ENCODE results near the gene PLA2G12B.
"Not testable (repeated sequence)": the region's sequence is repeated elsewhere in the genome, so short reads cannot be mapped to it uniquely, and the experiment has no call there.

The PLA2G12B gene, protein sequence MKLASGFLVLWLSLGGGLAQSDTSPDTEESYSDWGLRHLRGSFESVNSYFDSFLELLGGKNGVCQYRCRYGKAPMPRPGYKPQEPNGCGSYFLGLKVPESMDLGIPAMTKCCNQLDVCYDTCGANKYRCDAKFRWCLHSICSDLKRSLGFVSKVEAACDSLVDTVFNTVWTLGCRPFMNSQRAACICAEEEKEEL

DNA sequence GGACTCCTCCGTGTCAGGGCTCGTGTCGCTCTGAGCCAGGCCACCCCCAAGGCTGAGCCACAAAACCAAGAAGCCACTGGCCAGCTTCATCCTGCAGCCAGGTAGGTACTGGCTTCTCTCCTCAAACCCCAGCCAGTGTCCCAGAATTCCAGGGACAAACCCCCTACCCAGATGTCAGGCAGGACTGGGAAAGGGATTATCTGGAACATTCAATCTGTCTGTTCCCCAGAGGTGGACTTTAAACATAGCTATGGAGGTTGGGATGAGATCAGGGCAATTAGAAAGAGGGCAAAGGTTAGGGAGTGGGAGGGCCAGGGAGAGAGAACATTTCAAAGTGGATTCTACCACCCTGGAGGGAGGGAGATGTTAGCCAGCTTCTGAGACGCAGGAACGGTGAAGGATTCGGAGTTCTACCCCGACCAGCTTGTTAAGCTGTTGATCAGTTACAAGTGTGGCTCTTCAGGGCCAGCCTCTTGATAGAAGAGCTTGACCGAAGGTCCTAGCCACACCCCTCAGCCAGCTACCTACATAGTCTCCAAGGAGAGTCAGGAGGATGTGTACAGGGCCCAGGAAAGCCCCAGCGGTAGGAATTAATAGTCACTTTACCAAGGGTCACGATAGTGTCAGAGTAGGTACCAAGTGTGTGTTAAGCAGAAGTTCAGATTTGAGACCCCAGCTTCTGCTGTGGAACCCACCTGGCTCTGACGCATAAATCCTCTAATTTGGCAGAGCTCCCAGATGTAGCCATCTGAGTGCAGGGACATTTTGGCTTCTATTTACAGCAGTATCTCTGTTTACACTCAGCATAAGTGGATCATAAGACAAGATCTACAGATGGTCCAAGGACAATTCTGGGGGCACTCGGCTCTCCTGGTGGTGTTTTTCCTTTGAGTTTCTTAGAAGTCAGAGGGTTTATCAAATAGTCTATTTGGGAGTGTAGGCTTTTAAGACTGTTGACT is at the start of gene PLA2G12B:
Gene PLA2G12B, minus strand, starts transcription at position 211 of the 959 bp plus-strand sequence. Its CDS starts 121 bp downstream, at position 90.
- no peaks in the 10 kb centered on the region for H3K36me3 ChIP-seq
- TF ChIP-seq, protein P1, sequence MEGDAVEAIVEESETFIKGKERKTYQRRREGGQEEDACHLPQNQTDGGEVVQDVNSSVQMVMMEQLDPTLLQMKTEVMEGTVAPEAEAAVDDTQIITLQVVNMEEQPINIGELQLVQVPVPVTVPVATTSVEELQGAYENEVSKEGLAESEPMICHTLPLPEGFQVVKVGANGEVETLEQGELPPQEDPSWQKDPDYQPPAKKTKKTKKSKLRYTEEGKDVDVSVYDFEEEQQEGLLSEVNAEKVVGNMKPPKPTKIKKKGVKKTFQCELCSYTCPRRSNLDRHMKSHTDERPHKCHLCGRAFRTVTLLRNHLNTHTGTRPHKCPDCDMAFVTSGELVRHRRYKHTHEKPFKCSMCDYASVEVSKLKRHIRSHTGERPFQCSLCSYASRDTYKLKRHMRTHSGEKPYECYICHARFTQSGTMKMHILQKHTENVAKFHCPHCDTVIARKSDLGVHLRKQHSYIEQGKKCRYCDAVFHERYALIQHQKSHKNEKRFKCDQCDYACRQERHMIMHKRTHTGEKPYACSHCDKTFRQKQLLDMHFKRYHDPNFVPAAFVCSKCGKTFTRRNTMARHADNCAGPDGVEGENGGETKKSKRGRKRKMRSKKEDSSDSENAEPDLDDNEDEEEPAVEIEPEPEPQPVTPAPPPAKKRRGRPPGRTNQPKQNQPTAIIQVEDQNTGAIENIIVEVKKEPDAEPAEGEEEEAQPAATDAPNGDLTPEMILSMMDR (IDR thresholded peaks at IDR 0.05; ENCODE audit: low read depth, low read length): no peak

DNA sequence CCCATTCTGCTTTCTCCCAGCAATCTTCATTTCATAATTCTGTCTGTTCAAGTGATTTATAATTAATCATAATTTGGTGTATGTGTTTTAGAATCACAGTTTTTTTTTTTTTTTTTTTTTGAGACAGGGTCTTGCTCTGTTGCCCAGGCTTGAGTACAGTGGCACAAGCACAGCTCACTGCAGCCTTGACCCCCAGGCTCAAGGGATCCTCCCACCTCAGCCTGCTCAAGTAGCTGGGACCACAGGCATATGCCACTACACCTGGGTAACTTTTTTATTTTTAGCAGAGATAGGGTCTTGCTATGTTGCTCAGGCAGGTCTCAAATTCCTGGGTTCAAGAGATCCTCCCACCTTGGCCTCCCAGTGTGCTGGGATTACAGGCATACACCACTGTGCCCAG is 49.2 kb upstream of the PLA2G12B start:
- H3K4me3 ChIP-seq (ENCODE audit: low read depth, low read length): no peak overlapping the region
- H3K9me3 ChIP-seq (ENCODE audit: severe bottlenecking): no peaks in the 10 kb centered on the region
- TF ChIP-seq, protein P1 (IDR thresholded peaks at IDR 0.05; ENCODE audit: low read depth, low read length): no peak
- no peak overlapping the region for H3K27ac ChIP-seq
- no peak for DNase-seq
- no peaks in the 10 kb centered on the region for H3K36me3 ChIP-seq
- no peaks in the 10 kb centered on the region for H3K27me3 ChIP-seq (ENCODE audit: insufficient read depth, low read depth, severe bottlenecking)

More for the DNA sequence above, at the start of gene PLA2G12B:
- no peaks in the 10 kb centered on the region for H3K27me3 ChIP-seq (ENCODE audit: insufficient read depth, low read depth, severe bottlenecking)
- H3K27ac ChIP-seq: no peak within 1 kb of the TSS
- H3K9me3 ChIP-seq (ENCODE audit: severe bottlenecking): no peaks in the 10 kb centered on the region
- no peak within 1 kb of the TSS for H3K4me3 ChIP-seq (ENCODE audit: low read depth, low read length)
- DNase-seq: no peak

DNA sequence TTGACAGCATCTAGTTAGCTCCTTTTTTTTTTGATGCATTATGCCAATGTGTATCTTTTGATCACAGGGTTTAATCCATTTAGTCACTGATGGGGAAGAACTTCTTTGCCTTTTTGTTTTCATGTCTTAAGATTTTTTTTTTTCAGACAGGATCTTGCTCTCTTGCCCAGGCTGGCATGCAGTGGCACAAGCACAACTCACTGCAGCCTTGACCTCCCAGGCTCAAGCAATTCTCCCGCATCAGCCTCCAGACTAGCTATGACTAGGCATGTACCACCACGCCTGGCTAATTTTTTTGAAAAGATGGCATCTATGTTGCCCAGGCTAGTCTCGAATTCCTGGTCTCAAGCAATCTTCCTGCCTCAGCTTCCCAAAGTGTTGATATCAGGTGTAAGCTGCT is 46.4 kb upstream of the PLA2G12B start:
- no peak overlapping the region for H3K27ac ChIP-seq
- no peaks in the 10 kb centered on the region for H3K36me3 ChIP-seq
- H3K27me3 ChIP-seq (ENCODE audit: insufficient read depth, low read depth, severe bottlenecking): no peaks in the 10 kb centered on the region
- peaks cover 6% of the 10 kb centered on the region for H3K9me3 ChIP-seq (ENCODE audit: severe bottlenecking)
- no peak overlapping the region for H3K4me3 ChIP-seq (ENCODE audit: low read depth, low read length)
- DNase-seq: no peak
- TF ChIP-seq, protein P1 (IDR thresholded peaks at IDR 0.05; ENCODE audit: low read depth, low read length): no peak

DNA sequence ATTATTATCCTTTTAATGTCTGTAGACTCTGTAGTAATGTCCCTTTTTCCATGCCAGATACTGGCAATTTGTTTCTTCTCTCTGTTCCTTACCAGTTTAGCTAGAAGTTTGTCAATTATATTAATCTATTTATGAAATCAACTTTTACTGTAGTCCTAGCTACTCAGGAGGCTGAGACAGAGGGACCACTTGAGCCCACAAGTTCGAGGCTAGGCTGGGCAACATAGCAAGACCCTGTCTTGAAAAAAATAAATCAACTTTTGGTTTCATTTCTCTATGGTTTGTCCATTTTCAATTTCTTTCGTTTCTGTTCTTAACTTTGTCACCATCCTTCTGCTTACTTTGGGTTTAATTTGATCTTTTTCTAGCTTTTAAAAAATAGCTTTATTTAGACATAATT is 42.5 kb upstream of the PLA2G12B start:
- TF ChIP-seq, protein P1 (IDR thresholded peaks at IDR 0.05; ENCODE audit: low read depth, low read length): no peak
- no peaks in the 10 kb centered on the region for H3K27me3 ChIP-seq (ENCODE audit: insufficient read depth, low read depth, severe bottlenecking)
- DNase-seq: no peak
- no peak overlapping the region for H3K27ac ChIP-seq
- H3K36me3 ChIP-seq: no peaks in the 10 kb centered on the region
- H3K4me3 ChIP-seq (ENCODE audit: low read depth, low read length): no peak overlapping the region
- peaks cover 6% of the 10 kb centered on the region for H3K9me3 ChIP-seq (ENCODE audit: severe bottlenecking)

DNA sequence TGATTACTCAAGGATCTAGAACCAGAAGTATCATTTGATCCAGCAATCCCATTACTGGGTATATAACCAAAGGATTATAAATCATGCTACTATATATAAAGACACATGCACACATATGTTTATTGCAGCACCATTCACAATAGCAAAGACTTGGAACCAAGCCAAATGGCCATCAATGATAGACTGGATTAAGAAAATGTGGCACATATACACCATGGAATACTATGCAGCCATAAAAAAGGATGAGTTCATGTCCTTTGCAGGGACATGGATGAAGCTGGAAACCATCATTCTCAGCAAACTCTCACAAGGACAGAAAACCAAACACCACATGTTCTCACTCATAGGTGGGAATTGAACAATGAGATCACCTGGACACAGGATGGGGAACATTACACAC is 40.9 kb upstream of the PLA2G12B start:
- not testable (repeated sequence) for H3K27ac ChIP-seq; H3K4me3 ChIP-seq (ENCODE audit: low read depth, low read length); H3K27me3 ChIP-seq (ENCODE audit: insufficient read depth, low read depth, severe bottlenecking); H3K36me3 ChIP-seq; H3K9me3 ChIP-seq (ENCODE audit: severe bottlenecking); DNase-seq

DNA sequence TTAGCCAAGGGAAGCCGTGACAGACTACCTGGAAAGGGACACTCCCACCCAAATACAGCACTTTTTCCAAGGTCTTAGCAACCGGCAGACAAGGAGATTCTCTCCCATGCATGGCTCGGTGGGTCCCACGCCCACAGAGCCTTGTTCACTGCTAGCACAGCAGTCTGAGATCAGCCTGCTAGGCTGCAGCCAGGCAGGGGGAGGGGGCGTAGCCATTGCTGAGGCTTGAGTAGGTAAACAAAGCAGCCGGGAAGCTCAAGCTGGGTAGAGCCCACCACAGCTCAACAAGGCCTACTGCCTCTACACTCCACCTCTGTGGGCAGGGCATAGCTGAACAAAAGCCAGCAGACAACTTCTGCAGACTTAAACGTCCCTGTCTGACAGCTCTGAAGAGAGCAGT is 35.2 kb upstream of the PLA2G12B start:
- not testable (repeated sequence) for H3K4me3 ChIP-seq (ENCODE audit: low read depth, low read length); H3K27me3 ChIP-seq (ENCODE audit: insufficient read depth, low read depth, severe bottlenecking); H3K36me3 ChIP-seq; DNase-seq; H3K27ac ChIP-seq; H3K9me3 ChIP-seq (ENCODE audit: severe bottlenecking)

DNA sequence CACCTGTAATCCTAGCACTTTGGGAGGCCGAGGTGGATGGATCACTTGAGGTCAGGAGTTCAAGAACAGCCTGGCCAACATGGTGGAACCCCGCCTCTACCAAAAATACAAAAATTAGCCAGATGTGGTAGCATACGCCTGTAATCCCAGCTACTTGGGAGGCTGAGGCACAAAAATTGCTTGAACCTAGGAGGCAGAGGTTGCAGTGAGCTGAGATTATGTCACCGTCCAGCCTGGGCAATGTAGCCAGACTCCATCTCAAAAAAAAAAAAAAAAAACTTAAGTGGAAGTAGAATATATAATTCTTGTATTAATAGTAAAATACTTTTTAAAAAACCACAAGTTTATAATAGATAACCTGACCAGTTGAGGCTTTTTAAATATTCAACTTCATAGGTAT is 30.0 kb upstream of the PLA2G12B start:
- not testable (repeated sequence) for H3K27ac ChIP-seq; H3K27me3 ChIP-seq (ENCODE audit: insufficient read depth, low read depth, severe bottlenecking); DNase-seq; H3K4me3 ChIP-seq (ENCODE audit: low read depth, low read length); H3K36me3 ChIP-seq
- peaks cover 13% of the 10 kb centered on the region for H3K9me3 ChIP-seq (ENCODE audit: severe bottlenecking)

Measured in WERI-Rb-1 (cell line).